ENCODE data around the gene GSDME.

- TF ChIP-seq EZH2 (IDR thresholded peaks at IDR 0.05) = no peak
- no peak for TF ChIP-seq POLR2AphosphoS5 (IDR thresholded peaks at IDR 0.05; ENCODE audit: borderline replicate concordance, low read depth, low read length)
Measured at GRCh38 chr7:24732646-24733413, 24.4 kb downstream of the GSDME start.

Measured in SK-N-MC (cell line).